Vagina (tissue), 2 donors: ENCODE results near the gene NCAN.

Source experiments
- CTCF ChIP-seq, 3 experiments: fragments of 450-650 bp in 2 of 3; fragments of 200-600 bp in 1 of 3; sonication (generic) in 1 of 3; IDR thresholded peaks; one replicate each; pipeline ENCODE4 v1.5.1; 2017 to 2019; ENCODE audit warnings: antibody characterized with exemption in 3 of 3, mild to moderate bottlenecking in 2 of 3, moderate library complexity in 2 of 3
- POLR2A ChIP-seq, 2 donors: fragments of 450-650 bp; IDR thresholded peaks; one replicate each; pipeline ENCODE4 v1.6.1; 2017; ENCODE audit warnings: antibody characterized with exemption in 2 of 2, mild to moderate bottlenecking in 2 of 2, moderate library complexity in 2 of 2
- POLR2AphosphoS5 ChIP-seq, 2 donors: sonication (generic); formaldehyde crosslinking; IDR thresholded peaks; one replicate each; pipeline ENCODE4 v1.9.0; 2017; ENCODE audit warnings: antibody characterized with exemption in 2 of 2, mild to moderate bottlenecking in 2 of 2, low read depth in 1 of 2; ENCODE audit not compliant: insufficient read depth in 1 of 2

- TF ChIP-seq CTCF (IDR thresholded peaks at IDR 0.05) (no peak), POLR2AphosphoS5 (IDR thresholded peaks at IDR 0.05; ENCODE audit: insufficient read depth in 1 of 2, low read depth in 1 of 2) (no peak), POLR2A (IDR thresholded peaks at IDR 0.05) (no peak)
Observed at GRCh38 chr19:19214159-19214490, 2.4 kb downstream of the NCAN start.
